Stimulated activated CD4-positive, alpha-beta T cell treated with anti-CD3 and anti-CD28 coated beads, Interleukin-15, amount 100 ng/mL, for 1 hour (primary cell): Measurements from ENCODE around the gene DTNA.

Experiments
- DNase-seq, 2 donors: peaks; one replicate each; pipeline ENCODE4 v3.0.0-alpha.2; 2020; ENCODE audit warnings: low read depth in 1 of 2, low spot score in 1 of 2

The DTNA gene

DNA sequence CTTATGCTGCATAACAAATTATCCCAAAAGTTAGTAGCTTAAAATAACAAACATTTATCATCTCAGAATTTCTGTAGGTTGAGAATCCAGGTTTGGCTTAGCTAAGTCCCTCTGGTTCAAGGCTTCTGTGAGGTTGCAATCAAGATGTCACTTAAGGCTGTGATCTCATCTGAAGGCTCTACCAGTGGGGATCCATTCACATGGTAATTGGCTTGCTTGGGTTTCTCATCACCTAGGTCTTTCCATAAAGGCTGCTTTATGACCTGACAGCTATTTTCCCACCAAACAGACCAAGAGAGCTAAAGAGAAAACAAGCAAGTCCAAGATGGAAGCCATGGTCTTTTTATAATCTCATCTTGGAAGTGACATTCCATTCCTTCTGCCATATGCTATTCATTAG, 137.3 kb downstream of the DTNA start:
- DNase-seq = no peak

DNA sequence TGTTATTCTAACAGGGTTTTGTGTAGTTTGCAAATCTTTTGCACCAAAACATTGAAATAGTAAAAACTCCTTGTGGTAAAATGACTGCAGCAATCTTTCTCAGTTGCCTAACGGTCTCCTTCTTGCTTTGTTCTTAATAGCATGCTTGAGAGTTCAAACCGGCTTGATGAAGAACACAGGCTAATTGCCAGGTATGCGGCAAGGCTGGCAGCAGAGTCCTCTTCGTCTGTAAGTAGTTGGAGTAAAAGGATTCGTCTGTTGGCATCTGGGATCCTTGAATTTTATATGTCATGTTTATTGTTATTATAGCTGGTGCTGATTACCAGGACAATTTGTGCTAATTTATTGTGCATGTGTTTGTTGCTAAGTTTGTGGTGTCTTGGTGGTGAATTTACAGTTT, 138.1 kb downstream of the DTNA start:
- no peak for DNase-seq

DNA sequence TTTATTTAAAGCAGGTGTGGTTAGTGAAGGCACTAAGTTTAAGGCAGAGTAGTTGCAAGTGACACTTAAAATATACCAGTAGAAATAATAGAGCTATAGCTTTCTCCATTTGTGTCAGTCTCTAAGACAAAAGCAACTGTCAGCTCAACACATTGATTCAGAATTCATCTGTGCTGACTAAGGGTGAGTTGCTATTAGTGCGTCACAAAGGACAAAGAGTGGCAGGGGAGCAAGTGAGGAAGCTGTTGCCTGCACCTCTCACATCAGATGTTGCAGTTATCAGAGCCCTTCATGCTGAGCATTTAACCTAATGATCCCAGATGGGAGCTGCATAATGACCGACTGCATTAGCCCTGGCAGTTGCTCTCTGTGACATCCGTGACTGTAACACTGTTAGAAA, 138.6 kb downstream of the DTNA start:
- no peak for DNase-seq

DNA sequence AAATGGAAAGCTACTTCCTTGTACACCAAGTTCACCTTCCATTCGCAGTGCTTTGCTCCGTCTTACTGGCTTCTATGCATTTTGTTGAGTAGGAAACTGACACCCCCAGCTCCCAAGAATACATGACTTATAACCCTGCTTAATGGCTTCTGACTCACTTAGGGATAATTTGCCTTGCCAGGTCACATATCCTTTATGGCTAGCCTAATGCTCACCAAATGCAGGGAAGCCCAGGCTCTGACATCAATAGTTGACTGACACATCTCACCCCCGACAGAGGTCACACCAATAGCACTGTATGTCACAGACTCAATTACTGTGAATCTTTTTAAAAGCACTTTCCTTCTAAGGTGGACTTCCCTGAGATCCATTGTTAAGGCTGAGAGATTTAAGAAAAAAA, 147.2 kb downstream of the DTNA start:
- DNase-seq = no peak

DNA sequence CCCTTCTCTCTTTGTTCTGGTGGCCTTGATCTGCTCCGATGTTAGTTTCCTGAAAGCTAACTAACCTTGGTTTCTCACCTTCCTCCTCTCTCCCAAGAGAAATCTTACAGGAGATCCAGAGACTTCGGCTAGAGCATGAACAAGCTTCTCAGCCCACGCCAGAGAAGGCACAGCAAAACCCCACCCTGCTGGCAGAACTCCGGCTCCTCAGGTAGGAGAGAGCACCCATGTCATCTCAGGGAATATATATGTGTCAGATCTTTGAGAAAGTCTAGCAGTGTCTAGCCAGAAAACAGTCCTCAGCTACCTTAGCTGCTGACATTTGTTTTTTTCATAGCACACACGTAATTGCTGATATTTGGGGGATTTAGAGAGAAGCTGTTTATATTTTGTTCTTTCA, 148.1 kb downstream of the DTNA start:
- DNase-seq = no peak

DNA sequence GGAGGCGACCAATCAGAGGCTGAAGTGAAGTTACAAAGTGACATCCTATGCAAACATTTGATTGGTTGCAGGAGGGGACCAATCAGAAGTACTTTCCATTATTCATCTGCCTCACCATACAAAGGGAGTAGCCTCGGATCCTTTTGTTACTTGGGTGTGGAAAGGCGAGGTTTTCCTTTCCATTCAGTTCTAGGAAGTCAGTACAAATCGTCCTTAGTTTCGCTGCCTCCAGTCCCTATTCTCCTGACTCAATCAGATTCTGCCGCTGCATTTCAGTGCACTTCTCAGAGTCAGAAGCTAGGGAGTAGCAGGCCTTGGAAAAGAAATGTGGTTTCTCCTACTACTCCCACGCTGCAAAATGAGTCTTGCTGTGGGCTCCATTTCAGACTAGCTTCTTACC, 149.4 kb downstream of the DTNA start:
- no peak for DNase-seq

DNA sequence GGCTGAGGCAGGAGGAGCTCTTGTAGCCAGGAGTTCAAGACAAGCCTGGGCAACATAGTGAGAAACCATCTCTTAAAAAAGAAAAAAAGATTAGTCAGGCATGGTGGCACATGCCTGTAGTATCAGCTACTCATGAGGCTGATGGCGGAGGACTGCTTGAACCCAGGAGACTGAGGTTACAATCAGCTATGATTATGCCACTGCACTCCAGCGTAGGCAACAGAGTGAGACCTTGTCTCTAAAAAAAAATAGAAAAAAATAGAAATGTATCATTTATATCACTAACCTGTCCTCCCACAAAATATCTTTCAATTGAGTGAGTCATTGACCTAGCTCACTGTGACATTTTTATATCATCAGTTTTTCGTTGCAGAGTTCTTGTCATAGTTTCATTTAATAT, 152.5 kb downstream of the DTNA start:
- DNase-seq = no peak

DNA sequence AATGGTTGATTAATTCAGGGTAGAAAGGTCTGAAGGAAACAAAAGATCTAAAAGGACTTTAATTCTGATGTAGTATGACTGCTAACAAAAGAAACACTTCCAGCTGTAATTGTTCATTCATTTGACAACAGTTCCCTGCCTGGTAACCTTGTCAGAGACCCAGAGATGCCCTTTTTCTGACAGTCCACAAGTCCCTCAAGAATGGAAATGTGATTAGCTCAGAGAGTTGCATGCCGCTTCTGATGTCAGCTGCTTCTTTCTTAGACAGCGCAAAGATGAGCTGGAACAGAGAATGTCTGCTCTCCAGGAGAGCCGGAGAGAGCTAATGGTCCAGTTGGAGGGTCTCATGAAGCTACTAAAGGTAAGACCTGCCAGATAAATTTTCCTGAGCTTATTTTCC, 153.6 kb downstream of the DTNA start:
- no peak for DNase-seq

DNA sequence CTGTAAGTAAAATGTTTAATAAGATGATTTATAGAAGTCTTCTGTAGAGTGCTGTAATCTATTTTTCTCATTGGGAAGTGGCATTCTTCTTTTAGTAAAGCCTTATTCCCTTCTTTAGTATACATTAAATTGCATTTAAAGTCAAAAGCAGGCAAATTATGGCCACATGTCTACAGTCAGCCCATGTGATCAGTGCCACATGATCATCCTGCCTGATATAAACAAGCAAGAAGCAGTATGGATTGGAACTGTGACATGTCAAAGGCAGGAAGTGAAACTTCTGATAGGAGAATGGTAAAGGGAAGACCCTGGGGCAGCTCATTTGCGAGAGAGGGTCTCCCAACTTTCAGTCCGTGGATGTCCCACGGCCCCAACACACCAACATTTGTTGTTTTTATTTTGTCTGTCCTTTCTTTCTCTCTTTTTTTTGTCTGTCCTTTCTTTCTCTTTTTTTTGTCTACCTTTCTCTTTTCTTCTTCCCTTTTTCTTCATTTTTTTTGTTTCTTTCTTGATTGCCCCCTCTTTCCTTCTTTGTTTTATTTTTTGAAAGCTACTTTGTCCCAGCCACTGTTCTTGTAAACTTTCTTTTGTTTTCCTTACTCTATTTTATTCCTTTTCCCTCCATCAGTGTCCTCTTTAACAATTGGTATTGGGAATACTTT, 154.9 kb downstream of the DTNA start:
- DNase-seq = no peak

DNA sequence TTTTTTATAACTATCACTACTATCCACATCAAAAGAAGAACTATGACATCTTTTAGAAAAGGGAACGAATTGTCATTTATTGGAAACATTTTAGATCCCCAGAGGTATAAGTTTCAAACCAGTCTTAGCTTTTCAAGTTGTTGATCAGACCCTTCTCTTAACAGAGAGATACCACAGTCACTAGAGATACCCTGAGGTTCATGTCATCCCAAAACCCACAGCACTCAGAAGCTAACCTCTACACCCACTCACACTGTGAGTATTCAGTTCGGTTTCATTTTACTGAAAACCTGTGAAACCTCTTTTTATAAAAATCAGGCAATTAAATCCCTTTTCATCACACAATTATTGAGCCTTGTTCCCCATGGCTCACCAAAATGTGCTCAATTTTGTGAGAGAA, 156.2 kb downstream of the DTNA start:
- DNase-seq = no peak

DNA sequence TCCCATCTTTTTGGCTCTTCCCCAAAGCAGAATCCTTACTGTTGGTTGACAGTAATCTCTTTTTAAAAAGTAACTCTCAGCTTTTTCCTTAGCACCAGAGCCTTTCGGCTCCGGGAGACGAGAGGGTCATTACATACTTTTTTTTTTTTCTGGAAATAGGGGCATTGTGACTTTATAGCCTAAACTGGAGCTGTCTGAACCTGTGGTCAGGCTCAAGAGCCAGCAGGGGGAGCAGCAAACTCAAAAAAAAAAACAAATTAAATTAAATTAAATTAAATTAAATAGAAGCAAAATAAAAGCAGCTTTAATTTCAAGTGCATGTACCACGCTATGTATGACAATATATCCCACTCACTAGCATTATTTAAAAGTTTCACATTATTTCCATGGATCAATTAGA, 156.6 kb downstream of the DTNA start:
- DNase-seq = no peak

DNA sequence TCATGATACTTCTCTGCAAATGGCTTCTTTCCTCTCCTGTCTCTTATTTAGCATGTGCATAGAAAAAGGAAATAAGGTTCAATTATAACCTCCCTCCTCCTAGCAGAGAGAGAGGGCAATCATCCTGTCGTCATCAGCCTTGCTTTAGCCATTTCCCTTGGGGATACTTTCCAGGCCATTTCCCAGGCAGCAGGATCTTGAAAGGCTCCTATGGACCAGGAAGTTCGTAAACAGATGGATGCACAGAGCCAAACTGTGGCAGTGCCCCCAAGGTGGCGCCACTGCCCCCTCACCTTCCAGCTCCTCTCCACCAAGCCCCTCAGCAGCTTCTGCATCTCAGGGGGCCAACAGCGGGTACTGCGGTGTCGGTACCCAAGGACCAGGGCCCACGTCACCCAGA, 157.4 kb downstream of the DTNA start:
- DNase-seq = no peak

DNA sequence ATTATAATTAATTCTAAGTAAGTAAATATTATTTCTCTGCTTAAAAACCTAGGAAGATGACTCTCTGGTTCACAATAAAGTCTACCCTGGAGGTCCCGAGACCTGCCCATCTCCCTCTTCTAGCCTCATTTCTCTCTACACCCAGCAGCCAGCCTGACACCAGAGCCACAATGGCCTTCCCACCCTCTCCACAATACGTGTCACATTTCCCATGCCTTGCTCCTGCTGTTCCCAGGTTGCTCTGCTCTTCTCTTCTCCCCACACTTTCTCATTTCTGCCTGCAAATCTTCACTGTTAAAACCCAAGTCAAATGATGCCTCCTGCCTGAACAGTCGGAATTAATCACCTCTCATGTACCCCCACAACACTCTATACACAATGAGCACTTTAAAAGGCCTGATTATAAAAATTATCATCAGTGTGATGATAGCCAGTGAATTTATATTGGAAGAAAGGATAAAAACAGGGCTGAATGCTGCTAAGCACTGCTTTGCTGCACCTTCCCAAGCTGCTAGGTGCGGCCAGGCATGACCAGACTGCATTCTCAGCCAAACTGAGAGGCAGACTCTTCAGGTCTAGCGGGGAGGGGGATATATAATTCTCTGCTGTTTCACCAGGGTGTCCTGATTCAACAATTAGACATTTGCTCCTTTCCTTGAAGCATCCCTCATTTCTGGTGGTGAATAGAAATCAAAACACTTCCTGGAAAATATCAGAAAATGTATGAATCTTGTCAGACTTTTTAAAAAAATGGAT, 160.6 kb downstream of the DTNA start:
- no peak for DNase-seq

DNA sequence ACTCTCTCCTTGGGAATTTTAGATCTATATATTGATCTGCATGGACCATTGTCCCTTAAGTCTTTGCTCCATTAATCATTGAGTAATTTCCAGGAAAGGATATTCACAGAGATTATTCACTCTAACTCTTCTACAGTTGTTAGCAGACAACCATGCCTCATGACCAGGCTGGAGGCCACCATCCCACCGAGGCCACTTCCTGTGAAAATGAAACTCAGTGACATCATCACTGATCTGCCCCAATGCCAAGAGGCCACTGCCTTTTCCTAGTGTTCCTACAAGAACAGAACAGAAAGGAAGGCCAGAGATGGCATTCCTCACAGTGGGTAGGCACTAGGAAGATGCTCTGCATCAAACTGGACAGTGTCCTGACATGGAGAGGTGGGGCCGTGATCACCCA, 161.3 kb downstream of the DTNA start:
- no peak for DNase-seq

DNA sequence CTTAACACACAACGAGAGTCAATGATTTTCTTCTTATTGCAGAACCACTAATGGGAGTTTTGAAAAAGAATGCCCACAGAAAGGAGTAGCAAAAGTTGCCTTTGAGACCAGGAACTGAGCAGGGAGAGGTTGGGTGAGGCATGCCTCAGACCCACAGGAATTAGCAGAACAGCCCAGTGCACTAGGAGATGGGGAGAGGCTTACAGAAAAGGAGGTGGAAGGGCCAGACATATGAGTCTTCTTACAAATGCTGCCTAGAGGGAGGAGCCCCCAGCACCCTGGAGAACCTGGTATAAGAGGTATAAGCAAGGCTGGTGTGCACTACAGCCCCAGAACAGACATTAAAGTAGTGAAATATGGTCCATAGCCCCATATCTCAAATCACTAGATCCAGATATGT, 162.0 kb downstream of the DTNA start:
- no peak for DNase-seq

DNA sequence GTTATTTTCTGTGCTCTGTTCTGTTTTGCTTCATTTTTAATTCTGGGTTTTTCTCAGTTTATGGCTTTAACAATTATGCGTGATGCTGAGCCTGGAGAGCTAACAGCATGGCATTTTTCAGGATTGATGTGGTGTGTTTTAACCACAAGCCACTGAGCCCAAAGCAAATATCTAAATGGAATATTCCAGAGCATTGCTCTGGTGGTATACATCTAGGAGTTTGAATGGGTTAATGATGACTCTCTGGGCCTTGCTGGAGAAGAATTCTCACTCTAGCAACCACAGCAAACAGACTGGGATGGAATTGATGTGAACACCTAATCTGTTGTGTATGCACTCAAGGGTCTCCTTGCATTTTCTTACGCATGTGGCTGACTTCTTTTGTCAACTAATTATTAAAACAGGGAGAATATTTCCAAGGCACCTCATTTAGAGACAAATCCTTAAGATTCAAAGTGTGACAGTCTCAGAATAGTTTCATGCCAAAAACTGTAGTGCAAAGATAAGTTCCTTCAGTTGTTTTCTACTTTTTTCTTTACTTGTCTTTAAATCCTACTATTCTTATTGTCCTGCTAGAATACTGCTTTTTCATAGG, 164.0 kb downstream of the DTNA start:
- no peak for DNase-seq

DNA sequence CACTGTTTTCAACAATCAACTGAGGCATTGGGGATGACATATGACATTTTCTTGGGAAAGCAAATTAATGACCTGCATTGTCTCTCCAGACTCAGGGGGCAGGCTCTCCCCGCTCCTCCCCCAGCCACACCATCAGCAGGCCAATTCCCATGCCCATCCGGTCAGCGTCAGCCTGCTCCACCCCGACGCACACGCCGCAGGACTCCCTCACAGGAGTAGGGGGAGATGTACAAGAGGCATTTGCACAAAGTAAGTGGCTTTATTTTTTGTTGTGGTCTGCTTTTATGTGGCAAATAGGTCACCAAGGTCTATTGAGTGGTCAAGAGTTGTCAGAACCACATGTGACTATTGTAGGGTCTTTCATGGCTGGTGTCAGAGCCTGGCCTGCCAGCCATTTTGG, 165.1 kb downstream of the DTNA start:
- no peak for DNase-seq

DNA sequence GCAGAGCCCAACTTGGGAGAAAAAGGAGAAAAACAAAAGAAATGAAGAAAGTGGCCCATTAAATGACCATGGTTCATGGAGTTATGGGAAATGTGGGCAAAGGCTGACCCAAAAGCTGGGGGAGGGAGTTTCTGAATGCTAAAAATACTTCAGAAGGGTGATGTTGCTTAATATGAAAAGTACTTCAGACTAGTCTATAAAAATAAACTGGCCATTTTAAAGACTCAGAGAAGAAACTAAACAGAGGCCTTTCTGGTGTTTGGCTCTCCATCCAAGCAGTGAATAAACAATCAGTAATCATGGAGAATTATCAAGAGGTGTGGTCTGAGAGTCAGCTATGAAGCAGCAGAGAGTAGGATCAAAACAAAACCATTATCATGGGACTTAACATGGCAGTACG, 170.3 kb downstream of the DTNA start:
- no peak for DNase-seq

DNA sequence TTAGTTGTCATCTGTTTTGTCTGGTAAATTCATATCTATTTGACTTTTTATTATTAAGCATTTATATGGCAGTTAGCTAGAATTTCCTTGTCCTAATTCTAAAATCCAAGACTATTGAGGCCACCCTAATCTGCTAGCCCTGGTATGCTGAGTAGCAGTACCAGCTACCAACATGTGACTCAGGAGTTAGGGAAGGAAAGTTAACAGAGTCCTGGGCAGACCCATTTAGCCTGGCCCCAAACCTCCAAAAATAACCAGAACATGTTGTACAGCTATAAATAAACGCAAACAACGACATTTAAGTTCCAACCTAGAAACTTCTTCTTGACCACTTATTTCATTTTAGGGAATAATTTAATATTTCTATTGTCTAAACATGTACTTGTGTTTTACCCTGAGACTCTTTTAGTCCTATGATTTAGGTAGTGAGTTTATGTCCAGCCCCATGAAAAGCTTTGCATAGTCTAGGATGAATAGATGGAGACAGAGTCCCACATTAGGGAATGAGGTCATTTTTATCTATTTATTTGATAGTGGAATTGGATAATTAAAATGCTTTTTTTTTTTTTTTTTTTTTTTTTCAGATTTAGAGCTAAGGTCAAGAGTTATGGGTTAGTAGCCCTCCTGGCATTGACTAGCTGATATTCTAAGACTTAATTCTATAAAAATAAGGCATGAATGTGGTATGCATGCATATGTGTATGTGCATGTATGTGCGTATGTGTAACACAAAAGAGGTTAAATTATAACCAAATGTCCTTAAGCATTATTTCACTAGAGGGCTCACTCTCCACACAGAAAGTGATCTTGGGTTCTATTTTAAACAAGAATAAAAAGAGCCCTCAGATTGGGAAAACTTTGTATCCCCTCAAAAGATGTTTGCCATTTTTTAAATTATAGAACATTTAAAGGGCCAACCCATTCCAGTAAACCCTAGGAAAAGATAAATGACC, 171.1 kb downstream of the DTNA start:
- DNase-seq = no peak

DNA sequence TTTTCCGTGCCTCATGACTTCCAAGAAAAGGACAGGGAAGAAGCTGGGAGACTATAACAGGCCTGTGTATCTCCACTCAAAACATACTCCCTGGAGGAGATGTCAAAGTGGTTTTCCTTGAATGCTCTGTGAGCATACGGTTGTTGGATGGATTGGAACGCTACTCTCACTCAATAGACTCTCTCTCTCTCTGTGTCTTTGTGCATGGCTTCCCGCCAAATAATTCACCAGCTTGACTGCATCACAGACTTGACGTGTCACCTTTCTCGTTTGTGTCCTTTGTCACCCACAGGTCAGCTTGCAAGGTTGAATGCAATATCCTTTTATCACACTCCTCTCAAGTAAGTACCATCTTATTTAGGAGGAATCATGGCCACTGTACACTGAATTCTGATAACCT, 174.3 kb downstream of the DTNA start:
- no peak for DNase-seq

DNA sequence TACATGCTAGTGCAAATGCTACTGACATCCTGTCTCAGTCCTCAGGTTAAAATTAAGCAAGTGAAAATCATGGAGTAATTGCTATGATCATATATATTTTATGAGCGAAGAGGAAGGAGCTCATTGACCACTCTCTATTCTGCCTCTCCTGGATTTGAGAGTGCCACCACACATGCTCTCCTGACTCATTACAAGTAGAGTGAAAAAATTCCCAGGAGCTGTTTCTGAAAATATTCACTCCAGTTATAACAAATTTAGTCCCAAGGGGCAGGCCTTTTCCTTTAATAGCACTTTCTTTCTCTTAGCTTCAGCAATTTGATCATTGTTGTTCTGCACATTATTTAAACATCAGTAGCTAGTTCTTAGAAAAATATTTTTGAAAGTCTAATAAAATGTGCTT, 176.1 kb downstream of the DTNA start:
- no peak for DNase-seq
